SK-N-SH (cell line): ENCODE measurements around the gene TAB2. TPM values are rescaled to one million over a fixed set of nuclear protein-coding genes. Genes with fewer than 3 reads are reported as not detected.

Experiments used
- CTCF ChIA-PET: fragments of 300-600, 350-600 bp; formaldehyde crosslinking; extraction: SDS; loops from one replicate; lab custom pipeline; 2021; lab: Yijun Ruan, JAX
- POLR2A ChIA-PET: fragments of 350-600 bp; sonication (Branson Sonifier 250); formaldehyde crosslinking; extraction: SDS; loops from one replicate; lab custom pipeline; 2020; ENCODE audit warnings: antibody characterized with exemption, inconsistent platforms; lab: Yijun Ruan, JAX
- DNase-seq: peaks from one replicate; pipeline ENCODE4 v3.0.0; 2012
- H2AFZ ChIP-seq: fragments of 200-600 bp; sonication (generic); 2 replicates; pipeline ENCODE4 v1.8.1; 2016; ENCODE audit warnings: antibody characterized with exemption, mild to moderate bottlenecking, low read depth
- H3F3A ChIP-seq: fragments of 200-600 bp; sonication (generic); replicated peaks from 2 replicates; pipeline ENCODE3; 2016; ENCODE audit warnings: antibody characterized with exemption, mild to moderate bottlenecking; ENCODE audit not compliant: insufficient read depth
- H3K27ac ChIP-seq, 2 experiments: fragments of 200-500 bp in 1 of 2; fragments of 200-600 bp in 1 of 2; sonication (Bioruptor generic) in 1 of 2; sonication (generic), shearing (Covaris generic) in 1 of 2; 2 replicates each; pipeline versions ENCODE4 v1.5.1 to v1.6.1; 2014 to 2016; ENCODE audit warnings: low read depth in 2 of 2, inconsistent platforms in 1 of 2, low read length in 1 of 2, mild to moderate bottlenecking in 1 of 2, mixed read lengths in 1 of 2
- H3K27me3 ChIP-seq: fragments of 200-600 bp; sonication (generic), shearing (Covaris generic); 2 replicates; pipeline ENCODE4 v1.6.1; 2016; ENCODE audit warnings: mixed run types; ENCODE audit not compliant: insufficient read depth
- H3K36me3 ChIP-seq, 2 experiments: fragments of 200-500 bp in 1 of 2; fragments of 200-600 bp in 1 of 2; sonication (Bioruptor generic) in 1 of 2; sonication (generic) in 1 of 2; replicated peaks in 1 of 2; 2 replicates each; pipeline versions ENCODE3 to v1.5.1; 2014 to 2016; ENCODE audit warnings: low read length in 1 of 2, mild to moderate bottlenecking in 1 of 2; ENCODE audit not compliant: insufficient read depth in 2 of 2, control insufficient read depth in 1 of 2
- H3K4me1 ChIP-seq, 2 experiments: fragments of 200-500 bp in 1 of 2; fragments of 200-600 bp in 1 of 2; sonication (Bioruptor generic) in 1 of 2; sonication (generic), shearing (Covaris generic) in 1 of 2; 2 replicates each; pipeline versions ENCODE4 v1.5.1 to v1.6.1; 2014 to 2016; ENCODE audit warnings: low read depth in 1 of 2, low read length in 1 of 2, mixed run types in 1 of 2; ENCODE audit not compliant: insufficient read depth in 2 of 2, control insufficient read depth in 1 of 2
- H3K4me2 ChIP-seq: fragments of 200-600 bp; sonication (generic), shearing (Covaris generic); 2 replicates; pipeline ENCODE4 v1.6.1; 2017; ENCODE audit warnings: mixed run types
- H3K4me3 ChIP-seq, 2 experiments: fragments of 200-500 bp in 1 of 2; fragments of 200-600 bp in 1 of 2; sonication (Bioruptor generic) in 1 of 2; sonication (generic), shearing (Covaris generic) in 1 of 2; 2 replicates each; pipeline versions ENCODE4 v1.5.1 to v1.8.1; 2014 to 2016; ENCODE audit warnings: low read depth in 2 of 2, inconsistent platforms in 1 of 2, low read length in 1 of 2, mild to moderate bottlenecking in 1 of 2, mixed read lengths in 1 of 2, moderate library complexity in 1 of 2
- H3K79me2 ChIP-seq: fragments of 200-600 bp; sonication (generic); 2 replicates; pipeline ENCODE4 v1.8.1; 2017; ENCODE audit warnings: mild to moderate bottlenecking; ENCODE audit not compliant: insufficient read depth
- H3K9ac ChIP-seq: fragments of 200-600 bp; sonication (generic); 2 replicates; pipeline ENCODE4 v1.6.1; 2017; ENCODE audit warnings: mixed run types
- H3K9me2 ChIP-seq: fragments of 200-600 bp; sonication (generic); 2 replicates; pipeline ENCODE4 v1.6.1; 2017; ENCODE audit warnings: mixed run types
- H3K9me3 ChIP-seq: fragments of 200-600 bp; sonication (generic); 2 replicates; pipeline ENCODE4 v1.6.1; 2017; ENCODE audit warnings: mixed run types, mild to moderate bottlenecking, moderate library complexity
- H4K20me1 ChIP-seq: fragments of 200-600 bp; sonication (generic); 2 replicates; pipeline ENCODE4 v1.6.1; 2017; ENCODE audit warnings: mild to moderate bottlenecking, mixed run types; ENCODE audit not compliant: insufficient read depth
- ELF1 ChIP-seq: IDR thresholded peaks from 2 replicates; pipeline ENCODE4 v1.4.0; 2012
- EZH2phosphoT487 ChIP-seq: fragments of 200-600 bp; sonication (generic); IDR thresholded peaks from 2 replicates; pipeline ENCODE4 v1.6.1; 2017; ENCODE audit warnings: low read depth, mixed run types, mild to moderate bottlenecking, antibody characterized with exemption, moderate library complexity, borderline replicate concordance
- FOXJ3 ChIP-seq: sonication (generic); formaldehyde crosslinking; IDR thresholded peaks from 2 replicates; pipeline ENCODE4 v1.5.1; 2020; ENCODE audit warnings: mild to moderate bottlenecking, missing genetic modification reagents
- GABPA ChIP-seq: IDR thresholded peaks from 2 replicates; pipeline ENCODE4 v1.4.0; 2012; ENCODE audit warnings: low read depth, mild to moderate bottlenecking
- IRF3 ChIP-seq: fragments of 150-350 bp; IDR thresholded peaks from 2 replicates; pipeline ENCODE4 v1.6.1; 2016; ENCODE audit warnings: mild to moderate bottlenecking, low read depth, low read length
- JUND ChIP-seq: IDR thresholded peaks from 2 replicates; pipeline ENCODE4 v1.4.0; 2012
- MEF2A ChIP-seq: IDR thresholded peaks from 2 replicates; pipeline ENCODE4 v1.4.0; 2012; ENCODE audit warnings: low read depth, borderline replicate concordance
- MXI1 ChIP-seq: IDR thresholded peaks from 2 replicates; pipeline ENCODE4 v1.6.1; 2012; ENCODE audit warnings: mild to moderate bottlenecking, low read depth, low read length, improper control_type of control experiment
- NFIC ChIP-seq: IDR thresholded peaks from 2 replicates; pipeline ENCODE4 v1.4.0; 2012; ENCODE audit warnings: borderline replicate concordance
- POLR2AphosphoS5 ChIP-seq: IDR thresholded peaks from 2 replicates; pipeline ENCODE4 v1.6.1; 2012; ENCODE audit warnings: low read depth, low read length
- RAD21 ChIP-seq: IDR thresholded peaks from 2 replicates; pipeline ENCODE4 v1.6.1; 2012; ENCODE audit warnings: mild to moderate bottlenecking, low read length
- RCOR1 ChIP-seq: fragments of 150-350 bp; IDR thresholded peaks from 2 replicates; pipeline ENCODE4 v1.6.1; 2017; ENCODE audit warnings: antibody characterized with exemption, low read length
- RXRA ChIP-seq: IDR thresholded peaks from 2 replicates; pipeline ENCODE4 v1.4.0; 2012; ENCODE audit warnings: low read depth, mild to moderate bottlenecking, borderline replicate concordance
- TEAD4 ChIP-seq: IDR thresholded peaks from 2 replicates; pipeline ENCODE4 v1.4.0; 2012; ENCODE audit warnings: mild to moderate bottlenecking, borderline replicate concordance; ENCODE audit not compliant: insufficient read depth
- USF2 ChIP-seq: fragments of 150-350 bp; IDR thresholded peaks from 2 replicates; pipeline ENCODE4 v1.6.1; 2017; ENCODE audit warnings: antibody characterized with exemption, low read length, low read depth, borderline replicate concordance
- YY1 ChIP-seq: IDR thresholded peaks from 2 replicates; pipeline ENCODE4 v1.4.0; 2012; ENCODE audit warnings: low read depth, mild to moderate bottlenecking
- ZBTB33 ChIP-seq: IDR thresholded peaks from 2 replicates; pipeline ENCODE4 v1.4.0; 2012; ENCODE audit warnings: low read depth, borderline replicate concordance
- WGBS: methylation state at CpG from one replicate; pipeline ENCODE4 v1.1.6; 2017; ENCODE audit warnings: low lambda C conversion rate; 5-methylcytosine and 5-hydroxymethylcytosine counted together
- polyA plus RNA-seq, 3 experiments: library from polyadenylated mRNA; depleted of rRNA; stranded (reverse); fragments of >200 nt; gene quantifications; 2 replicates each; pipeline ENCODE4 v1.2.3, GENCODE V29; 2012
- TF ChIP-seq, protein P1 (sequence below): IDR thresholded peaks from 2 replicates; pipeline ENCODE4 v1.4.0; 2012; ENCODE audit warnings: low read depth, borderline replicate concordance
- TF ChIP-seq, protein P2 (sequence below): IDR thresholded peaks from 2 replicates; pipeline ENCODE4 v1.6.1; 2012; ENCODE audit warnings: mild to moderate bottlenecking, low read depth, low read length, moderate library complexity

Gene TAB2
- polyA plus RNA-seq, 1 of the 3 experiments (the other 2 are of a cell fraction): 24.4 TPM

- no peaks in the 10 kb centered on the region for H3K4me1 ChIP-seq
- no peaks in the 10 kb centered on the region for H3K36me3 ChIP-seq
- H3K27me3 ChIP-seq: no peaks in the 10 kb centered on the region
- H3K9me3 ChIP-seq: no peaks in the 10 kb centered on the region
- no peak overlapping the region for H3K4me2 ChIP-seq
- H3K9ac ChIP-seq: no peak overlapping the region
- no peaks in the 10 kb centered on the region for H3K79me2 ChIP-seq
- H3K27ac ChIP-seq: no peak overlapping the region
- no peaks in the 10 kb centered on the region for H3K9me2 ChIP-seq
- DNase-seq: no peak
- H2AFZ ChIP-seq: no peak overlapping the region
- TF ChIP-seq NFIC (no peak), ZBTB33 (no peak), RCOR1 (no peak), MXI1 (no peak), FOXJ3 (no peak), ELF1 (no peak), EZH2phosphoT487 (no peak), USF2 (no peak), JUND (no peak), POLR2AphosphoS5 (no peak), MEF2A (no peak), GABPA (no peak), TEAD4 (no peak), YY1 (no peak), RXRA (no peak), RAD21 (no peak), IRF3 (no peak)
- TF ChIP-seq, protein P1, sequence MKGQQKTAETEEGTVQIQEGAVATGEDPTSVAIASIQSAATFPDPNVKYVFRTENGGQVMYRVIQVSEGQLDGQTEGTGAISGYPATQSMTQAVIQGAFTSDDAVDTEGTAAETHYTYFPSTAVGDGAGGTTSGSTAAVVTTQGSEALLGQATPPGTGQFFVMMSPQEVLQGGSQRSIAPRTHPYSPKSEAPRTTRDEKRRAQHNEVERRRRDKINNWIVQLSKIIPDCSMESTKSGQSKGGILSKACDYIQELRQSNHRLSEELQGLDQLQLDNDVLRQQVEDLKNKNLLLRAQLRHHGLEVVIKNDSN: no peak
- TF ChIP-seq, protein P2, sequence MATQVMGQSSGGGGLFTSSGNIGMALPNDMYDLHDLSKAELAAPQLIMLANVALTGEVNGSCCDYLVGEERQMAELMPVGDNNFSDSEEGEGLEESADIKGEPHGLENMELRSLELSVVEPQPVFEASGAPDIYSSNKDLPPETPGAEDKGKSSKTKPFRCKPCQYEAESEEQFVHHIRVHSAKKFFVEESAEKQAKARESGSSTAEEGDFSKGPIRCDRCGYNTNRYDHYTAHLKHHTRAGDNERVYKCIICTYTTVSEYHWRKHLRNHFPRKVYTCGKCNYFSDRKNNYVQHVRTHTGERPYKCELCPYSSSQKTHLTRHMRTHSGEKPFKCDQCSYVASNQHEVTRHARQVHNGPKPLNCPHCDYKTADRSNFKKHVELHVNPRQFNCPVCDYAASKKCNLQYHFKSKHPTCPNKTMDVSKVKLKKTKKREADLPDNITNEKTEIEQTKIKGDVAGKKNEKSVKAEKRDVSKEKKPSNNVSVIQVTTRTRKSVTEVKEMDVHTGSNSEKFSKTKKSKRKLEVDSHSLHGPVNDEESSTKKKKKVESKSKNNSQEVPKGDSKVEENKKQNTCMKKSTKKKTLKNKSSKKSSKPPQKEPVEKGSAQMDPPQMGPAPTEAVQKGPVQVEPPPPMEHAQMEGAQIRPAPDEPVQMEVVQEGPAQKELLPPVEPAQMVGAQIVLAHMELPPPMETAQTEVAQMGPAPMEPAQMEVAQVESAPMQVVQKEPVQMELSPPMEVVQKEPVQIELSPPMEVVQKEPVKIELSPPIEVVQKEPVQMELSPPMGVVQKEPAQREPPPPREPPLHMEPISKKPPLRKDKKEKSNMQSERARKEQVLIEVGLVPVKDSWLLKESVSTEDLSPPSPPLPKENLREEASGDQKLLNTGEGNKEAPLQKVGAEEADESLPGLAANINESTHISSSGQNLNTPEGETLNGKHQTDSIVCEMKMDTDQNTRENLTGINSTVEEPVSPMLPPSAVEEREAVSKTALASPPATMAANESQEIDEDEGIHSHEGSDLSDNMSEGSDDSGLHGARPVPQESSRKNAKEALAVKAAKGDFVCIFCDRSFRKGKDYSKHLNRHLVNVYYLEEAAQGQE: no peak
- ChIA-PET CTCF (interaction anchor here (0.9 to 2.8 kb wide), 5 partner anchors 91 to 397 kb away, joined by 3 to 12 read pairs (median 5); no protein-coding TSS in a partner anchor), POLR2A (no interaction called here)
- 75% methylated on average over 3 of the region's 5 CpGs for WGBS
- no peaks in the 10 kb centered on the region for H3F3A ChIP-seq
- H4K20me1 ChIP-seq: no peaks in the 10 kb centered on the region
- no peak overlapping the region for H3K4me3 ChIP-seq
Measured at GRCh38 chr6:149425754-149426153, 108.2 kb downstream of the TAB2 start.
